B cell (primary cell): ENCODE results near the gene GABRE.

ENCODE experiments used
- CTCF ChIP-seq: fragments of 200-600 bp; IDR thresholded peaks from one replicate; pipeline ENCODE4 v1.8.0; 2022; ENCODE audit warnings: antibody characterized with exemption, mild to moderate bottlenecking
- EZH2 ChIP-seq: IDR thresholded peaks from 2 replicates; pipeline ENCODE4 v1.6.1; 2012; ENCODE audit warnings: borderline replicate concordance, low read depth, mild to moderate bottlenecking, moderate library complexity, low read length; ENCODE audit not compliant: insufficient read depth, poor library complexity, severe bottlenecking

- TF ChIP-seq CTCF = no peak
- no peak for TF ChIP-seq EZH2
These were observed 3.4 kb upstream of the GABRE start for GRCh38 chrX:151977923-151978322.
